GM23248 (cell line): ENCODE results near the gene KRT78.

Experiments
- EZH2 ChIP-seq: fragments of 200-600 bp; sonication (generic); IDR thresholded peaks from 2 replicates; pipeline ENCODE4 v1.6.1; 2018; ENCODE audit warnings: antibody characterized with exemption, mild to moderate bottlenecking; ENCODE audit not compliant: insufficient read depth, poor library complexity, severe bottlenecking
- EZH2phosphoT487 ChIP-seq: fragments of 200-600 bp; sonication (generic); IDR thresholded peaks from 2 replicates; pipeline ENCODE4 v1.6.1; 2018; ENCODE audit warnings: antibody characterized with exemption, moderate library complexity, mild to moderate bottlenecking, low read depth; ENCODE audit not compliant: insufficient read depth

DNA sequence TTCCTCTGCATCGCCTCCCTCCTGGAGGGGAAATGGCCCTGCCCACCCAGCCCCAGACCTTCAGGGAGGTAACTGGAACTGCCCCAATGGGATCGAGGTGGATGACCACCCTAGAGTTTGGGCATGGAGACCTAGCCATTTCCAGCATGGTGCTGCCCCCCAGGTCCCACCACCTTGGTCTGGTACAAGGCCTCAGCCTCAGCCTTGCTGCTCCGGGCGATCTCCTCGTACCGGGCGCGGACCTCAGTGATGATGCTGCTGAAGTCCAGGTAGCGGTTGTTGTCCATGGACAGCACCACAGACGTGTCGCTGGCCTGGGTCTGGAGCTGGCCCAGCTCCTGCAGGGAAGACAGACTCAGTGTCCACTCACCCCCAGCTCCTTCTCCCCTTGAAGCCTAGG is 4.4 kb downstream of the KRT78 start:
- TF ChIP-seq EZH2phosphoT487, result no peak
- TF ChIP-seq EZH2, result no peak
